HG02678 (cell line): ENCODE measurements around the gene CAMK2D.

Source experiments
- ATAC-seq: cut with Tn5 transposase; IDR thresholded peaks from one replicate; pipeline ENCODE4 v1.9.1; 2021; ENCODE audit warnings: mild to moderate bottlenecking, moderate library complexity; ENCODE audit not compliant: unreplicated experiment

Gene CAMK2D

GRCh38 chr4:113411496-113411938 is 350.0 kb downstream of the CAMK2D start:
- no peak for ATAC-seq

GRCh38 chr4:113410686-113411085 is 350.9 kb downstream of the CAMK2D start:
- ATAC-seq: no peak

- ATAC-seq: no peak
Observed at GRCh38 chr4:113409181-113409580, 352.4 kb downstream of the CAMK2D start.

- no peak for ATAC-seq
Observed at GRCh38 chr4:113407409-113407808, 354.1 kb downstream of the CAMK2D start.

- ATAC-seq: no peak
Observed at GRCh38 chr4:113406723-113407016, 354.9 kb downstream of the CAMK2D start.

- ATAC-seq: no peak
Observed at GRCh38 chr4:113405874-113406722, 355.4 kb downstream of the CAMK2D start.

- ATAC-seq: no peak
Observed at GRCh38 chr4:113404841-113405240, 356.7 kb downstream of the CAMK2D start.

GRCh38 chr4:113404167-113404571 is 357.4 kb downstream of the CAMK2D start:
- ATAC-seq: no peak
